ENCODE results near the gene ZC2HC1B. TPM values are rescaled to one million over a fixed set of nuclear protein-coding genes. Genes with fewer than 3 reads are reported as not detected.
A peak's percentile ranks its signal among the peaks of the same experiment; 100 is the strongest.

Gene ZC2HC1B
- total and polyA plus RNA-seq, 9 of the 15 experiments (the other 6 are each of a cell fraction or from before 2014, with no cell fraction given): not detected

- TF ChIP-seq COPS2 (conservative IDR thresholded peaks at IDR 0.05) (no peak), ZBTB43 (CRISPR knock-in tag; IDR thresholded peaks at IDR 0.05) (peak; percentile 94), ZBTB12 (CRISPR knock-in tag; IDR thresholded peaks at IDR 0.05) (peak; percentile 85), ZNF316 (IDR thresholded peaks at IDR 0.05) (no peak), RBFOX2 (IDR thresholded peaks at IDR 0.05; ENCODE audit: low read depth, low read length) (peak; percentile 98), PHF20 (IDR thresholded peaks at IDR 0.05; ENCODE audit: partially characterized antibody) (peak; percentile 99), TBL1XR1 (IDR thresholded peaks at IDR 0.05; ENCODE audit: low read length in 2 of 2) (no peak), ZSCAN29 (IDR thresholded peaks at IDR 0.05) (no peak), ZNF436 (CRISPR knock-in tag; IDR thresholded peaks at IDR 0.05) (no peak), OTX1 (CRISPR knock-in tag; IDR thresholded peaks at IDR 0.05) (peak; percentile 55; the same call in 1 of the 2 replicates), ARID4B (CRISPR knock-in tag; IDR thresholded peaks at IDR 0.05) (peak; percentile 99), ZBTB26 (CRISPR knock-in tag; IDR thresholded peaks at IDR 0.05) (peak; percentile 21; the same call in 1 of the 2 replicates), RB1 (IDR thresholded peaks at IDR 0.05; ENCODE audit: low read depth) (peak; percentile 62), CCNT2 (IDR thresholded peaks at IDR 0.05; ENCODE audit: borderline replicate concordance, extremely low read depth, insufficient read length, low read depth, low read length) (peak; percentile 72), E2F5 (CRISPR knock-in tag; IDR thresholded peaks at IDR 0.05) (peak; percentile 88), ETV5 (CRISPR knock-in tag; IDR thresholded peaks at IDR 0.05; ENCODE audit: low read depth) (peak; percentile 75; the same call in 1 of the 2 replicates), TCF7 (IDR thresholded peaks at IDR 0.05; ENCODE audit: borderline replicate concordance) (no peak)
Observed at GRCh38 chr6:143842902-143843676, 21.2 kb upstream of the ZC2HC1B start, which contains the start of gene LTV1 (continued).

All from K562 (cell line).